Right lung (tissue), 5 donors: ENCODE results near the gene ISCU. TPM values are rescaled to one million over a fixed set of nuclear protein-coding genes. Genes with fewer than 3 reads are reported as not detected.

Experiments used
- DNase-seq, 2 donors: peaks; one replicate each; pipeline ENCODE4 v3.0.0-alpha.2; 2013
- polyA plus RNA-seq, 5 donors: library from polyadenylated mRNA; unstranded; fragments of 120-200 nt; gene quantifications; one replicate each; pipeline versions ENCODE4 v1.2.1 to v1.2.3, GENCODE V29; 2013; ENCODE audit warnings: inconsistent platforms in 1 of 5, low replicate concordance in 1 of 5; ENCODE audit not compliant: insufficient read length in 5 of 5, insufficient read depth in 1 of 5

Gene ISCU
- polyA plus RNA-seq, 5 donors, result 81.7 to 97.7 (median 86.5) TPM

DNA sequence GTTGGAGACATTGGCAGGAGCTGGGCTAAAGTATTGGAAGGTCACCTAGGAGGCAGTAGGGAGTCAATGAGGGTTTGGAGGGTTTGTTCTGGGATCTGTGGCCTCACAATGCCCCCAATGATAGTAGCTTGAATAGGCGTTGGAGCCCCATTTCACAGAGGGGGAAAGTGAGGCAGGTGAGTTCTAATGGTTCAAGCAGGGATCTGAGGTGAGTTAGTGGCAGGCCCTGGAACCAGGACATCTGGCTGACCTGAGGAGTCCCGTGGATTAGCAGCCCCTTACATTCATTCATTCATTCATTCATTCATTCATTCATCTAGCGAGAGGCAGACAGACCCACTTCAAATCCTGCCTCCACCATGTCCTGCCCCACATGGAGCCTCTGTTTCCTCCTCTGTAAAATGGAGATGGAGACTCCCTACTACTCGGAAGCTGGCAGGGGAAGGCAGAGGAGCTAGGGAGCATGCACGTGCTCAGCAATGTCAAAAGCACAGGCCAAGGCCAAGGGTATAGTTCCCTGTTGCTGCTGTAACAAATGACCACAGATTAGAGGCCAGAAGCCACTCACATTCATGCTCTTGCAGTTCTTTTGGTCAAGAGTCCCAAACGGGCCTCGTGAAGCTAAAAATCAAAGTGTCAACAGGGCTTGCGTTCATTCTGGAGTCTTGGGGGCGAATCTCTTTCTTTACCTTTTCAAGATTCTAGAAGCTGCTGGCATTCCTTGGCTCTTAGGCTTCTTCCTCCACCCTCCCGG lies 37.7 kb downstream of the ISCU start:
- no peak for DNase-seq

DNA sequence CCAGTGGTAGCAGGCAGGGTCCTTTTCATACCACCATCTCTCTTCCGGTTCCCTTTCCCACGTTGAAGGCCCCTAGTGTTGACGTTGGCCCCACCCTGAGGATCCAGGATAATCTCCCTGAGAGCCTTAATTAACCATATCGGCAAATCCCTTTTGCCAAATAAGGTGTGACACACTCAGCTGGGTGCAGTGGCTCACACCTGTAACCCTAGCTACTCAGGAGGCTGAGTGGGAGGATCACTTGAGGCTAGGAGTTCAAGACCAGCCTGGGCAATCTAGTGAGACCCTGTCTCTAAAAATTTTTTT lies 38.3 kb downstream of the ISCU start:
- no peak for DNase-seq

DNA sequence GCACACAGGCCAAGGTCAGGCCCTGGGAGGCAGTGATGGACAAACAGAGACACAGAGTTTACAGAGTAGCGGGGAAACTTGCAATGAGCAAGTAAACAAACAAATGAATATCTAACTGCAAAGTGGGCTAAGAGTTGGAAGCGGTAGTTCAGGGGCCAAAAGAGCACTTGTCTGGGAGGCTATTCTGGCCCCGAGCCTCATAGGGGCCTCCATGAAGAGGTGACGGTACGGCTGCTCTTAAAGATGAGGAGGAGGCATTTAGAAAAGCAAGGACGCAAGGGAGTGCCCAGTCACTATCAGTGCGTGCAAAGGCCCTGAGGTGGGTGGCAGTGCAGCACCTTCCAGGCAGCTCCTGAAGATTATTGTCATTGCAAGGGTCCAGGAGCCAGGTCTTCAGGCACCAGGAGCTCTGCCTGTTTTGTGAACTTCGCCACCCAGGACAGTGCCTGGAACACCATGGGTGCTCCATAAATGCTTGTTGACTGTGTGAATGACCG lies 39.9 kb downstream of the ISCU start:
- DNase-seq, result no peak

DNA sequence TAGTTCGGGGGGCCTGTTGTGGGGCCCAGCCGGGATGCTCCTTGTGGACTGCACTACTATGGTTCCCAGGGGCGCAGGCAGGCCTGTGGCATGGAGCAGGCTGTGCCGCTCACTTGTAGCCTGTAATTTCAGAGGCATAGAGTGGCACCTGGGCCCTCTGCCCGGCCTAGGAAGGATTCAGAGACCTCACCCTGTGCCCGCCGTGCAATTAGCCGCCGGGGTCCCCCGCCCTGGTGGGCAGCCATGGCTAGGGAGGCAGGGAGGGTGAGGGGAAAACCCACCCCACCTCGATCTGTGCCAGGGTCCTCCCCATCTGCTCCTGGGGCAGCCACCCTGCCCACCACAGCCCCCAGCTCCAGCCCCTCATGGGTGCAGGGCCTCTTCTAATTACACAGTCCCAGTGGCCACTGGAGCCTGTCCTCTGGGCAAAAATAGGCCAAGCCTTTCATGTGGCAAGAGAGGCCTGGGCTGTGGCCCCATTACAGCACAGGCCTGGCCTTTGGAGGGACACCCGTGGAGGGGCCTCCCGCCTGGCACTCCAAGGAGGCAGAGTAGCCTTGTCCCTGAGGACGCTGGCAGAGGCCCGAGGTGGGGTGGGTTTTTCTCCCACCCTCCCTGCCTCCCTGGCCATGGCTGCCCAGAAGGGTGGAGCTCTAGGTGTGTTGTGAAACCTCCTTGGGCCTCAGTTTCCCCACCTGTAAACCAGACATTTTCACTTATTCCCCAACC lies 40.7 kb downstream of the ISCU start:
- DNase-seq, result no peak

DNA sequence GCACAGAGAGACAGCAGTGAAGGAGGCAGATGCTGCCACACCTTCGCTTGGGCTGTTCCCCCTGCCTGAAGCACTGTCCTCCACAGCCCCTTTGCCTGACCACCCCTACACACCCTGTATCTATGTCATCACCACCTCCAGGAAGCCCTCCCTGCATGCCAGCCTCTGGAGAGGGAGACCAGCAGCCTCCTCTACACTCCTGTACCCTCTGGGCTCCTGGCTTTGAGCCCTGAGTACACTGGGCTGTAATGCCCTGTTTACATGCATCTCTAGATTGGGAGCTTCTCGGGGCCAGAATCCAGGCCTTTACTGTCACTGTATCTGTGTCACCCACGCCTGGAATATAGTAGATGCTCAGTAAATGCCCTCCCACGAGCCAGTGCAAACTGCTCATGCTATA lies 41.3 kb downstream of the ISCU start:
- DNase-seq, result no peak

DNA sequence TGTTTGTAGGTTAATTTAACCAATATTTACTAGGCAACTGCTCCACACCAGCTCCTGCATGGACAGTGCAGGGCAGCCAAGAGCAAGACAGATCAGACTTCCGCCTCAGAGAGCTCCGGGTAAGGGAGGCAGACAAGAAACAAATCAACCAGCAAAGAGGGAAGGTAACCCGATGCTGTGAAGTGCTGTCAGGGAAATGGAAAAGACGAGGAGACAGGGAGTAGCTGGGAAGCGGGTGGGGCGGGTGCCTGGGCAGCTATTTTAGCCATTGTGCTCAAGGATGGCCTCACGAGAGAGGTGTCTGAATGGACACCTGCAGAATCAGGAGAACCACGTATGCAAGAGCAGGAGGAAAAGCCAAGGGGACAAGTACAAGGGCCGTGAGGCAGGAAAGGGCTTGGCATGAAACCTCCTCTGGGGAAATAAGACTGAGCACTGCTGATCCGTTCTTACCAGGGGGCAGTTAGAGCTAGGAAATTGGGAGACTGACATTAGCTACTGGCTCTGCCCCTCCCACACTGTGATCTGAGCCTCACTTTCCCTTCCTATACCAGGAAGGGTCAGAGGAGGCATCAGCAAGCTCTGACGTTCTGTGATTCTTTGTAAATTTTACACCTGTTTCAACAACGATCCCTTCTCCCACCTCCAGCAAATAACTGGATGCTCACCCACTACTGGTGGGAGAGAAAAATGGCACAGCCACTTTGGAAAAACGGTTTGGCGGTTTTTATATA lies 42.0 kb downstream of the ISCU start:
- DNase-seq, result no peak

DNA sequence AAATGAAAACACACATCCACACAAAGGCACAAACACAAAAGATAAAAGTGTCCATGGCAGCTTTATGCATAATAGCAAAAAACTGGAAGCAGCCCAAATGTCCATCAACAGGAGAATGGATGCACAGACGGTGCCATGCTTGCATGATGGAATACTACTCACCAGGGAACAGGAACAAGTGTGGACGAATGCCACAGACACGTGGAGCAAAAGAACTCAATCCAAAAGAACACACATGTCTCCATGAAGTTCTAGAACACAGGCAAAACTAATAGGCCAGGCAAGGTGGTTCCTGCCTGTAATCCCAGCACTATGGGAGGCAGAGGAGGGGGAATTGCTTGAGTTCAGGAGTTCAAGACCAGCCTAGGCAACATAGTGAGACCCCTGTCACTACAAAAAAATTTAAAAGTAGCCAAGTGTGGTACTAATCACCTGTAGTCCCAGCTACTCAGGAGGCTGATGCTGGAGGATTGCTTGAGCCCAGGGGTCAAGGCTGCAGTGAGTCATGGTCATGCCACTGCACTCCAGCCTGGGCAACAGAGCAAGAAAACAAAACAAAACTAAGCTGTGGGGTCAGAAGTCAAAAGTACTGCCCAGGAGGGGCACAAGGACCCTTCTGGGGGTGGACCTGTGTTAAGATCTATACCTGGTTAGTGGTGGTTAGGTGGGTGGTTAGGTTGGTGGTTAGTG lies 42.7 kb downstream of the ISCU start:
- no peak for DNase-seq

DNA sequence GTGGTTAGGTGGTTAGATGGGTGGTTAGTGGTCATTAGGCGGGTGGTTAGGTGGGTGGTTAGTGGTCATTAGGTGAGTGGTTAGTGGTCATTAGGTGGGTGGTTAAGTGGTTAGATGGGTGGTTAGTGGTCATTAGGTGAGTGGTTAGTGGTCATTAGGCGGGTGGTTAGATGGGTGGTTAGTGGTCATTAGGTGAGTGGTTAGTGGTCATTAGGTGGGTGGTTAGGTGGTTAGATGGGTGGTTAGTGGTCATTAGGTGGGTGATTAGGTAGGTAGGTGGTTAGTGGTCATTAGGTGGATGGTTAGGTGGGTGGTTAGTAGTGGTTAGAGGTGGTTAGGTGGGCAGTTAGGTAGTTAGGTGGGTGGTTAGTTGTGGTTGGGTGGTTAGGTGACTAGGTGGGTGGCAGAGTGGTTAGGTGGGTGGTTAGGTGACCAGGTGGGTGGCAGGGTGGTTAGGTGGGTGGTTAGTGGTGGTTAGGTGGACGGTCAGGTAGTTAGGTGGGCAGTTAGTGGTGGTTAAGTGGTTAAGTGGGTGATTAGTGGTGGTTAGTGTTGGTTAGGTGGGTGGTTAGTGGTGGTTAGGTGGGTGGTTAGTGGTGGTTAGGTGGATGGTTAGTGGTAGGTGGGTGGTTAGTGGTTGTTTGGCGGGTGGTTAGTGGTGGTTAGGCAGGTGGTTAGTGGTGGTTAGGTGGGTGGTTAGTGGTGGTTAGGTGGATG lies 43.5 kb downstream of the ISCU start:
- DNase-seq, result no peak

DNA sequence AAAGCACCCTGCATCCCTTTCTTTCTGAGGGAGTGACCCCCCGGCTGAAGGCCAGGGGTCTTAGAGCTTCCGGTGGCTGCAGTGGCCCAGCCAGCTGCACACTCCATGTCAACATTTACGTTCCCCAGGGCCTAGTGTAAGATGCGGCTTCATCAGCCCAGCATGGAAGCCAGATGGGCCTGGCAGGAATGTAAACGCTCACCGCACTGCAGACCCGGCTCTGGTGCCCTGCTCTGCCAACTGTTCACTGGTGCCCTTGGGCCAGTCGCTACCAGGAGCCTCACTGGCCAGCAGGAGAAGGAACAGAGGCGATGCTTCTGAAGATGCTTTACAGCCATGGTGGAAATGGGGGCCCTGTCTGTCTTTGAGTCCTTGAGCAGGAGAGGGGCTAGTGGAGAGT lies 44.1 kb downstream of the ISCU start:
- no peak for DNase-seq

DNA sequence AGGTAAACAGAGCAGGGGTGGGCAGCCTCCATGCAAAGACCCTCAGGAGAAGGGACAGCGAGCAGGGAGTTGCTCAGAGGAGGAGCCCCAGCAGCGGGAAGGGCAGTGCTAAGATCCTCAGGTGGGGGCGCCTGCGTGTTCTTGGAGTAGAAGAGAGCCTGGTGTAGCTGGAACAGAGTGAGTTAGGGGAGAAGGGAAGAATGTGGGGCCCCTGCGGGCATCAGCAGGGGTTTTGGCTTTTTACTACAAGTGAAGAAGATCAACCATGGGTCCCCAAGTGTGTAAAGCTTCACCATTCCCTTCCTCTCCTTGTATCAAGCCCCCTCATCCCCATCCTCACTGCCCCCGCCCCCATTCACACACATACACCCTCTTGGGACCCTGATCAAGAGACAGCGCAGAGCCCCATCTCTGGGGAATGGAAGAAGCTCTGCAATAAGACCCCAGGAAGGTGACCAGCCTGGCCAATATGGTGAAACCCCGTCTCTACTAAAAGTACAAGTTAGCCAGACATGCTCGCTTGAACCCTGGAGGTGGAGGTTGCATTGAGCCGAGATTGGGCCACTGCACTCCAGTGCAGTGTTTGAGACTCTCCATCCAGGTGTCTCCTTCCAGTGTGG lies 45.7 kb downstream of the ISCU start:
- no peak for DNase-seq

DNA sequence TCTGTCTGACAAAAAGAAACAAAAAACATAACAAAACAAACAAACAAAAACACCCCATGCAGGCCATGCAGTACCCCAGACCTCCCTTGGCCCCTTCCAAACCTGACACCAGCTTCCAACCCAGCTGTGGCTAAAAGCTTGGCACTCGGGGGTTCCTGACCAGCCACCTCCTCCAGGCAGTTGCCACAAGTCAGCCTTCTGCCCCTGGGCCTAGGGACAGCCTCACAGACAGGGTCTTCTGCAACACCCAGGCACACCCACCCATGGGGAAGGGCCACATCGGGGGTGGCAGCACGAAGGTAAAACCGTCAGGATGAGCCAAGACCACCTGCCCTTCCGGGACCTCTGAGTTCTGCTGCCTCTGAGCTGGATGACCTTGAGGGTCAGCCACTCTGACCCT lies 46.2 kb downstream of the ISCU start:
- no peak for DNase-seq

DNA sequence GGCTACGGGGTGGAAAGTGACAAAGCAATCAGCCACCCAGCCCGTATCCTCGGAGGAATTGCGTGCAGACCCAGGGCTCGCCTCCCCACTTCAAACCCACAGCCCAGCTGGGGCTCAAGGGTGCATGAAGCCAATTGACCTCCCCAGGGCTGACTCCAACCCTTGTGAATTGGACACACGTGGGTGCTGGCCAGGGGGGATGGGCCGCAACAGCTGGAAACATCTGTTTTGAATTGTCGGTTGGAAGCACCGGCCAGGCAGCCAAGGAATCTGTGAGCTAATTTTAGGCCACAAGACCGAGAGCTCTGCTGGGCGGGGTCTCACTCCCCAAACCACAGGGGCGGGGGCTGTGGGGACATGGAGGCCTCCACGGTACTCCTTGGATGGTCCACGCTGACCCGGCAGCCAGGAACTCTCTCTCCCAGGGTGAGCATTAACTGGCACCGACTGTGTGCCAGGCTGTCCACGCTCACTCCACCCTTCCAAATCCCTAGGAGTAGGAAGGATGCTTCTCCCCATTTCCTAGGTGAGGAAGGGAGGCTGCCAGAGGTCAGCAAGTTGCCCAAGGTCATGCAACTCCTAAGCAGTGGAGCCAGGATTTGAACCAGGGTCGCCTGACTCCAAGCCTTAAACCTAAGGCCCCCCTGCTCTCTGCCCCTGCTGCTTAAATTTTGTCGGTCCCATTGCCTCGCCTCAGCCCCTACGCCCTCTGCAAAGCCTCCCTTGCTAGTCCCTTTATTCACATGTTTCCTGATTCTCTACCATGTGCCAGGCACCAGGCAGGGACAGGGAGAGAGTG lies 47.3 kb downstream of the ISCU start:
- peak; percentile 93 to 95 for DNase-seq

DNA sequence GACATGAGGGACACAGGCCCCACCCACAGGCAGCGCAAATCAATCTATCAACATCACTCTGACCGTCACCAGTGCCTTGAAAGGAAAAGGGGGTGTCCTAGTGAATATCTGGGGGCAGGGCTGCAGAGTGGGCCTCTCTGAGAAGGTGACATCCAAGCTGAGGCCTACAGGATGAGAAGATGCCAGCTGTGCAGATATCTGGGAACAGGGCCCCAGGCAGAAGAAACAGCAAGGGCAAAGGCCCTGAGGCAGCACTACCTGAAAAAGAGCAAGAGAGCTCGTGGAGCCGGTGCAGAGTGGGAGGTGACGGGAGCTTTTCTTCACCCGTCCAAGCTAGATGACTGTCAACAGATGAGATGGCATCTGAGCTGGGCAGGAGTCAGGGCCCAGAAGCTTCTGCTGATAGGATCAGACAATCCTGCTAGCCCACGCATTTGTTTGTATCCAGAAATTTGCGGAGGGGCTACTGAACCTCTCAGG lies 48.0 kb downstream of the ISCU start:
- no peak for DNase-seq

DNA sequence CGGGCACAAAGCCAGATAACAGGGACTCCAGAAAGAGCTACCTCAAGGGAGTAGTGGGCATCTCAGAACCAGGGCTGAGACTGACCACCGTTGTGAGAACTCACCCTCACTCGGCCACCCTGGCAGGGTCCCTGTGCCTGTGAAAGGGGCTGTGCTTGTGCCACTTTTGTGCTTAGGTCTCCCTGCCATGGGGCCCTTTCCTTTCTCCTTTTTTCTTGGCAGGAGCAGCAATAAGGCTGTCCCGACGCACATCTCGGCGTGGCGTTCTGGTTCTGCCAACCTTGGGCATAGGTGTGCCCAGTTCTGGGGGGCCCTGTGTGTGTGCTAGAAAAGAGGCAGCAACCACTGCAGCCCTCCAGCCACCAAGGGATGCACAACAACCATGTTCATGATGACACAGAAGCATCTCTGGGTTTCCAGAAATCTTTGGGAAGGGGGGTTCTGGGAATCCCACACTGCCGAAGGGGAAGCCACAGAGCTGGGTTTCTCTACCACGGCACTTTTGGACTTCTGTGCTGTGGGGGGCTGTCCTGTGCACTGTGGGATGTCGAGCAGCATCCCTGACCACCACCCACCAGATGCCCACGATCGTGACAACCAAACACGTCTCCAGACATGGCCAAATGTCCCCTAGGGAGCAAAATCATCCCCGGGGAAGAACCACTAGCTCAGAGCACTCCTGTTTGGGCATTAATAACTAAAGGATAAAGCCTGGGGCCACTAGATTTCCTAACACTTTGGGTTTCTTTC lies 48.6 kb downstream of the ISCU start:
- DNase-seq, result no peak

DNA sequence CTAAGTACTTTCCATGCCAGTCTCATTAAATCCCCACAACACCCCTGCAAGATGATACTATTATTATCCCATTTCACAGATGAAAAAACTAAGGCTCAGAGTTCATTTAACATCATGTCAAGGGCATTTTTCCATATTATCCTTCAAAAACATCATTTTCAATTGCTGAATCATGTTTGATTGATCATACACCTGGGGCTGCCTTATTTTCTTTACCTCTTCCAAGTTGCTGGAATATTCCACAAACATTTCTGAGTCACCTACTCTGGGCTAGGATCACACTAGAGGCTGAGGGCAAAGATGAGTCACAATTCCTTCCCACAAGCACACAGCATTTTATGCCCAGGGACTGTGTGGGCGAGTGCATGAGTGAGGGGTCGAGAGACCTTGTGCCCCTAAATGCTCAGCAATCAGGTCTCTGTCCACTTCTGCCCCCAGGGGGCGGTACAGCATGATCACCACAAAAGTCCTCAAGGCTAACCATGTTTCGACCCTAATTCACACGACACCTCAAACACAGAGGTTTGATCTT lies 49.6 kb downstream of the ISCU start:
- no peak for DNase-seq

DNA sequence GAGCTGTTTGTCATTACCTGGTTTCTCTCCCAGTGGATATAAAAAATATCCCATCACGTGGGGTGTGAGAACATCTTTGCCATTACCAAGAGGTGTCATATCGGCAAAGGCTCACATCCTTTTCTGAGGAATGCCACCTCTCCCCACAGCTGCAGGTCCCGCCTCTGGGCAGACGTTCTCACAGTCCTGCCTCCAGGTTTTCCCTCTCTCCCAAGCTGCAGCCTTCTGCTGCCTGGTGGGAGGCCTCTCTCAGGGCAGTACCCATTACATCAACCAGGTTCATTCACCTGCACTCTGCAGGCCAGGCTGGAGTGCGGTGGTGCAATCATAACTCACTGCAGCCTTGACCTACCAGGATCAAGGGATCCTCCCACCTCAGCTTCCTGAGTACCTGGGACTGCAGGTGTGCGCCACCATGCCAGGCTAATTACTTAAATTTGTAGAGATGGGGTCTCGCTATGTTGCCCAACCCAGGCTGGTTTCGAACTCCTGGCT lies 50.4 kb downstream of the ISCU start:
- no peak for DNase-seq

DNA sequence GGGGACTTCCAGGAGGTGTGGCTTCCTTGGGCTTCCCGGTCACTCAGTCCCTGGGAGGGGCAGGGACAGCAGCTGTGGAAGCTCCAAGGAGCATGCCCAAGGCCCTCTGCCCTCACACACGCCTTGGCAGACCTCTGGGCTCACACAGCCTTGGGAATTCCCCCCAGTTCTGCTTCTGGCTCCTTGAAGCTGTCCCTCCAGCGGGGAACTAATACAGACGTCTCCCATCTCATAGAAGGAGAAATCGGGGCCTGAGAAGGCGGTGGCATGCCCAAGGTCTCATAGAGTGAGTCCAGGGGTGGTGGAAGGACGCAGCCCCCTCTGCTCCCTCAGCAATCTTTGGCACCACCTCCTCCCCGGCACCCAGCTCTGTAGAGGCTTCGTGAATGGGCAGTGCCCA lies 51.2 kb downstream of the ISCU start:
- DNase-seq, result no peak

DNA sequence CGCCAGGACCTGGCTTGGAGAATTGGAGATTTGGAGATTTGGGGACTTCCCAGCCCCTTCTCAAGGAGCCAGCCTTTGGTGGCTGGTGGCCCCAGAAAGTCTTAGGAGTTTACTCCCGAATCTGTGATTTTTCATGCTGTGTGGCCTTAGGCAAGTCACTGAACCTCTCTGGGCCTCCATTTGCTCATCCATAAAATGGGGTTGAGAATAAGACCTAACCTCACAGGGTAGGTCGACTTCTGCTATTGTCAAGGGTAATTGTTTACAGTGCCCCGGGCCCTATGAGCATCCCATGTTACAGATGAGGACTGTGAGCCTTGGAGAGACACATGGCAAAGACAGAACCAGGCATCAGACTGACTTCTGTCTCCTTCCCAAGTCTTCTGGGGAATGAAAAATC lies 51.6 kb downstream of the ISCU start:
- DNase-seq, result no peak

DNA sequence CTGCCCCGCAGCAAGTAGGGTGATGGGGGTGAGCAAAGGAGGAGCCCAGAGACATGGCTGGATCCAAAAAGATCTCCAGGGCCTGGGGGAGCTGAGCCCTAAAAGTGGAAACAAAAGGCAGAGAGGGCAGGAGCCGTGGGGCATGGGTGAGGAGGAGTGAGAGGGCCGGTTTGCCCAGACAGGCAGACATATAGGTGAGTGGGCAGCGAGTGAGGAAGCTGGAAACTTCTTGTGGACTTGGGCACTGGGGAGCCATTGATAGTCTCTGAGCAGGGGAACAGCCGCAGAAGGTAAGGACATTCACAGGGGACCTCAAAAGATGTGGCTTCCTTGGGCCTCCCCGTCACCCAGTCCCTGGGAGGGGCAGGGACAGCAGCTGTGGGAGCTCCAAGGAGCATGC lies 52.2 kb downstream of the ISCU start:
- no peak for DNase-seq
